Neural progenitor cell (in vitro differentiated cells): ENCODE results near the gene NPC1. TPM values are rescaled to one million over a fixed set of nuclear protein-coding genes. Genes with fewer than 3 reads are reported as not detected.

Source experiments
- DNase-seq: peaks from one replicate; pipeline ENCODE4 v3.0.0-alpha.2; 2016; ENCODE audit warnings: low spot score
- H2AFZ ChIP-seq: fragments of 200-600 bp; sonication (generic); replicated peaks from 2 replicates; pipeline ENCODE4 v1.6.1; 2016; ENCODE audit warnings: antibody characterized with exemption
- H3F3A ChIP-seq: fragments of 200-600 bp; sonication (generic); 2 replicates; pipeline ENCODE4 v1.6.1; 2016; ENCODE audit warnings: antibody characterized with exemption, low read depth
- H3K27ac ChIP-seq: fragments of 200-600 bp; sonication (generic); 2 replicates; pipeline ENCODE4 v1.5.1; 2016; ENCODE audit warnings: mild to moderate bottlenecking
- H3K27me3 ChIP-seq: fragments of 200-600 bp; sonication (generic); 2 replicates; pipeline ENCODE4 v1.6.1; 2016; ENCODE audit warnings: mild to moderate bottlenecking, moderate library complexity
- H3K36me3 ChIP-seq: fragments of 200-600 bp; sonication (generic); 2 replicates; pipeline ENCODE4 v1.5.1; 2016
- H3K4me1 ChIP-seq: fragments of 200-600 bp; sonication (generic); 2 replicates; pipeline ENCODE4 v1.6.1; 2016; ENCODE audit warnings: mixed run types
- H3K4me2 ChIP-seq: fragments of 200-600 bp; sonication (generic); 2 replicates; pipeline ENCODE4 v1.6.1; 2016
- H3K4me3 ChIP-seq: fragments of 200-600 bp; sonication (generic); 2 replicates; pipeline ENCODE4 v1.5.1; 2016
- H3K79me2 ChIP-seq: fragments of 200-600 bp; sonication (generic); 2 replicates; pipeline ENCODE4 v1.6.1; 2016; ENCODE audit warnings: low read depth
- H3K9ac ChIP-seq: fragments of 200-600 bp; sonication (generic); 2 replicates; pipeline ENCODE4 v1.6.1; 2016
- H3K9me3 ChIP-seq: fragments of 200-600 bp; sonication (generic); 2 replicates; pipeline ENCODE4 v1.5.1; 2016; ENCODE audit warnings: low read depth
- H4K20me1 ChIP-seq: fragments of 200-600 bp; sonication (generic); 2 replicates; pipeline ENCODE4 v1.6.1; 2016; ENCODE audit warnings: low read depth
- H3K27ac Mint-ChIP-seq: 3 replicates; pipeline ENCODE4 v1.8.0; 2021; ENCODE audit warnings: mixed read lengths
- H3K27me3 Mint-ChIP-seq: 2 replicates; pipeline ENCODE4 v1.8.0; 2022; ENCODE audit warnings: low read depth, mild to moderate bottlenecking, inconsistent platforms, moderate library complexity, mixed read lengths; ENCODE audit not compliant: insufficient read depth
- H3K36me3 Mint-ChIP-seq: 3 replicates; pipeline ENCODE4 v1.8.0; 2021; ENCODE audit warnings: mixed read lengths
- H3K4me1 Mint-ChIP-seq: 3 replicates; pipeline ENCODE4 v1.8.0; 2021; ENCODE audit warnings: mixed read lengths
- H3K4me3 Mint-ChIP-seq: 3 replicates; pipeline ENCODE4 v1.8.0; 2021; ENCODE audit warnings: mild to moderate bottlenecking, moderate library complexity, mixed read lengths
- H3K9me3 Mint-ChIP-seq: 3 replicates; pipeline ENCODE4 v1.8.0; 2020; ENCODE audit warnings: mixed read lengths
- EZH2 ChIP-seq: fragments of 200-600 bp; sonication (generic); IDR thresholded peaks from 2 replicates; pipeline ENCODE4 v1.6.1; 2017; ENCODE audit warnings: antibody characterized with exemption, mild to moderate bottlenecking, moderate library complexity
- EZH2phosphoT487 ChIP-seq: fragments of 200-600 bp; sonication (generic); IDR thresholded peaks from 2 replicates; pipeline ENCODE4 v1.6.1; 2017; ENCODE audit warnings: antibody characterized with exemption
- total RNA-seq: library from RNA; depleted of rRNA; stranded (reverse); fragments of >200 nt; gene quantifications from 2 replicates; pipeline ENCODE4 v1.2.3, GENCODE V29; 2015; ENCODE audit warnings: low replicate concordance
- TF ChIP-seq, protein P1 (sequence below): fragments of 200-600 bp; sonication (generic); IDR thresholded peaks from 2 replicates; pipeline ENCODE4 v1.5.1; 2017; ENCODE audit warnings: antibody characterized with exemption, mild to moderate bottlenecking

NPC1 gene
- total RNA-seq, 1 donor from 2014 or later, result 20.9 TPM

DNA sequence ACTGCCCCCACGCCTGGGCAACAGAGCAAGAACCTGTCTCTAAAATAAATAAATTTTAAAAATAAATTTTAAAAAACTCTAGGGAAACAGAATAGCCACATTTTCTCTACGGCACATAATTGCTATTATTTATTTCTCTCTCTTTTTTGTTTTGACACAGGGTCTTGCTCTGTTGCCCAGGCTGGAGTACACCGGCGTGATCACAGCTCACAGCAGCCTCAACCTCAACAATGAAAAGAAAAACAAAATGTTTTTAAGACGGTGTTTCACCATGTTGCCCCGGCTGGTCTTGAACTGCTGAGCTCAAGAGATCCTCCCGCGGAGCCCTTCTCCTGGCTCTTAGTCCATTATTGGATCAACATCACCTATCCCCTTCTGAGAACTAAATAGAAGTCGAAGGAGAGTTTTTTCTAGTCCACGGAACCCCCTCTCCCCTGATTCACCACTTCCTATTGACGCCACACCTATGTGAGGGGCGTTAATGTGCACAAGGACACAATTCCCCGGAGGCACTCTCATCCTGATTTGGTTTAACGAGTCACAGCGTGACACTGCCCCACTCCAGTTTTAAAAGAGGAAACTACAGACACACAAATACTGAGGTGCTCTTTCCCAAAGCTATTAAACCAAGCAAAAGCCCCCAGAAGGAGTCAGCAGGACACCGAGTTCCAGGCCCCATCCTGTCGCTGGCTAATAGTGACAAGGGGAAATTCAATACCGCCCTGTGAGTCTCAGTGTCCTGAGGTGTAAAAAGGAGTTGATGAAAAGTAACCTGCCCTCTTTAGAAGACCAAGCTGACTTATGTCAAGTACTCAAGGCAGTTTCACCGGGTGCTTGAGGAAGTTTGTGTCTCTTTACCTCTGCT, 1.1 kb downstream of the NPC1 start:
- Histone ChIP-seq H4K20me1 (peaks cover 9% of the 10 kb centered on the region), H2AFZ (no peak overlapping the region), H3K4me2 (peak overlapping the region; percentile 86), H3K4me1 (peaks cover 26% of the 10 kb centered on the region), H3F3A (peaks cover 22% of the 10 kb centered on the region), H3K27me3 (peaks cover 6% of the 10 kb centered on the region), H3K79me2 (peaks cover 56% of the 10 kb centered on the region), H3K4me3 (peak overlapping the region; percentile 73), H3K9ac (peak overlapping the region; percentile 63), H3K9me3 (no peaks in the 10 kb centered on the region), H3K27ac (no peak overlapping the region), H3K36me3 (no peaks in the 10 kb centered on the region)
- no peaks in the 10 kb centered on the region for H3K9me3 Mint-ChIP-seq
- peak; percentile 28 for DNase-seq
- peaks cover 2% of the 10 kb centered on the region for H3K27me3 Mint-ChIP-seq
- H3K36me3 Mint-ChIP-seq, result peaks cover 4% of the 10 kb centered on the region
- peaks cover 40% of the 10 kb centered on the region for H3K4me1 Mint-ChIP-seq
- H3K4me3 Mint-ChIP-seq, result peak overlapping the region; percentile 98
- TF ChIP-seq EZH2 (no peak), EZH2phosphoT487 (no peak)
- TF ChIP-seq, protein P1, sequence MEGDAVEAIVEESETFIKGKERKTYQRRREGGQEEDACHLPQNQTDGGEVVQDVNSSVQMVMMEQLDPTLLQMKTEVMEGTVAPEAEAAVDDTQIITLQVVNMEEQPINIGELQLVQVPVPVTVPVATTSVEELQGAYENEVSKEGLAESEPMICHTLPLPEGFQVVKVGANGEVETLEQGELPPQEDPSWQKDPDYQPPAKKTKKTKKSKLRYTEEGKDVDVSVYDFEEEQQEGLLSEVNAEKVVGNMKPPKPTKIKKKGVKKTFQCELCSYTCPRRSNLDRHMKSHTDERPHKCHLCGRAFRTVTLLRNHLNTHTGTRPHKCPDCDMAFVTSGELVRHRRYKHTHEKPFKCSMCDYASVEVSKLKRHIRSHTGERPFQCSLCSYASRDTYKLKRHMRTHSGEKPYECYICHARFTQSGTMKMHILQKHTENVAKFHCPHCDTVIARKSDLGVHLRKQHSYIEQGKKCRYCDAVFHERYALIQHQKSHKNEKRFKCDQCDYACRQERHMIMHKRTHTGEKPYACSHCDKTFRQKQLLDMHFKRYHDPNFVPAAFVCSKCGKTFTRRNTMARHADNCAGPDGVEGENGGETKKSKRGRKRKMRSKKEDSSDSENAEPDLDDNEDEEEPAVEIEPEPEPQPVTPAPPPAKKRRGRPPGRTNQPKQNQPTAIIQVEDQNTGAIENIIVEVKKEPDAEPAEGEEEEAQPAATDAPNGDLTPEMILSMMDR, result no peak
- H3K27ac Mint-ChIP-seq, result peak overlapping the region; percentile 96

DNA sequence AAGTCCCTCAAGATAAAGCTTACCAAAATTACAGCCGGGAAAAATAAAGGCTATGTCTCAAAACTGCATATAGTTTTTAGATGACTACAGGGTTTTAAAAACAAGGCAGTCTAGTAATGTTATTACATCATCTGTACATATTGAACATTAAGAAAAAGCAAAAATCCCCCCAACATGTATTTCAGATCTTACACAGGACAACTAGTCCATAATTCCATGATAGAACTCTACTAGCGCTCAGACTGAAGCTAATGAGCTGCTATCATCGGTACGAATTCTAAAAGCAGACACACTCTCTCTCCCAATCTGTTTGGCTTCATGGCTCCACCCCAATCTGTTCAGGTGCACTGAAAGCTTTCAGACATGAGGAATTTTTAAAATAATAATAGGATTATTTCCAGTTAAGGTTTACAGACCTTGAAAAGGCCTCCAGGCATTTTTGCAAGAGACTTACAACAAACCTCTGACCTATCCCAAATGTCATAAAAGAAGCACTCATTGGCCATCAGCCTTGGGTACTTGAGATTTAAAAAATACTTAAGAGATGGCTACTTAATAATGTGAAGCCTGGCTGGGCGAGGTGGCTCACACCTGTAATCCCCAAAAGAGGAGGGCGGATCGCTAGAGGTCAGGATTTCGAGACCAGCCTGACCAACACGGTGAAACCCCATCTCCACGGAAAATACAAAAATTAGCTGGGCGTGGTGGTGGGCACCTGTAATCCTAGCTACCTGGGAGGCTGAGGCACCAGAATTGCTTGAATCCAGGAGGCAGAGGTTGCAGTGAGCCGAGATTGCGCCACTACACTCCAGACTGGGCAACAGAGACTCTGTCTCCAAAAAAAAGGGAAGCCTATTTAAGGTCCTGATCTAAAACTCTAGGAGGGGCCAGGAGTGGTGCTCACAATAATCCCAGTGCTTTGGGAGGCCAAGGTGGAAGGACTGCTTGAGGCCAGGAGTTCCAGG, 2.0 kb downstream of the NPC1 start:
- H3K4me1 ChIP-seq, result peaks cover 33% of the 10 kb centered on the region
- no peaks in the 10 kb centered on the region for H3K36me3 ChIP-seq
- H3K4me2 ChIP-seq, result peak overlapping the region; percentile 86
- H3K9me3 ChIP-seq, result no peaks in the 10 kb centered on the region
- H3K4me3 Mint-ChIP-seq, result peak overlapping the region; percentile 66
- H3K4me3 ChIP-seq, result no peak overlapping the region
- no peaks in the 10 kb centered on the region for H3K9me3 Mint-ChIP-seq
- peaks cover 9% of the 10 kb centered on the region for H4K20me1 ChIP-seq
- no peak for TF ChIP-seq EZH2
- no peak for TF ChIP-seq EZH2phosphoT487
- TF ChIP-seq, protein P1, result no peak
- H3K27me3 Mint-ChIP-seq, result peaks cover 2% of the 10 kb centered on the region
- H3K27ac ChIP-seq, result no peak overlapping the region
- no peak for DNase-seq
- peaks cover 62% of the 10 kb centered on the region for H3K79me2 ChIP-seq
- no peak overlapping the region for H3K27ac Mint-ChIP-seq
- no peak overlapping the region for H2AFZ ChIP-seq
- H3K9ac ChIP-seq, result no peak overlapping the region
- H3K4me1 Mint-ChIP-seq, result peaks cover 46% of the 10 kb centered on the region
- peaks cover 5% of the 10 kb centered on the region for H3K36me3 Mint-ChIP-seq
- H3F3A ChIP-seq, result peaks cover 22% of the 10 kb centered on the region
- peaks cover 6% of the 10 kb centered on the region for H3K27me3 ChIP-seq

DNA sequence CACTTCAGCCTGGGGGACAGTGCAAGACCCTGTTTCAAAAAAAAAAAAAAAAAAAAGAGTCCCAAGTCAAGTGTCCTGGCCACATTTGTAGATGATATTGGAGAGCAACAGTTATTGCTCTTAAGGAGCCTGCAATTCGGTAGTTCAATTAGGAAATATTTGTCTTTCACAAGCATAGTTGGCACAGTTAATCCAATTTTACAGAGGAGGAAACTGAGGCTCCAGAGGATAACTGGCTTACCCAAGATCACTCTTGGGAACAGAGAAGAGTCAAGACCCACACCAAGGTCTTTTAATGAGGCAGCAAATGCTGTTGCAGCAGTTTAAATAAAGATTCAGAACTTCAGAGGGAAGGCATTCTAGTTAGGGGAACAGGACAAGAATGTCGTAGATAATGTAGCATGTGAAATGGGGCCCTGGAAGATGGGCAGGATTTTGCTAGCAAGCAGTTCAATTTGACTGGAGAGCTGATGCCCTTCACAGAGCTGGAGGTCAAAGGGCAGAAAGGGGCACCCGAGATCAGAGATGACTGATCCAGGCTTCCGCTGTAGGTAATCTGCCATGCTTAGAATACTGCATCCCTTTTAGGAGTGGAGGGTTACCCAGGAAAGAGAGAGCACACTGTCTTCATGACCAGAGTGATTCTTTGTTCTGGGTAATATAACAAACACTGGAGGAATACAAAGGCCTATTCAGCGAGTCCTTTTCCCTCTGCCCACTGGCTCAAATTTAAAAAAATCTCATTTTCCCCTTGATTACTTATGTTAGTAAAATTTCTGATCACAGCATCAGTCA, 3.0 kb downstream of the NPC1 start:
- DNase-seq, result peak; percentile 31
- Mint-ChIP-seq H3K36me3 (peaks cover 9% of the 10 kb centered on the region), H3K27ac (no peak overlapping the region), H3K4me3 (peak overlapping the region; percentile 61), H3K27me3 (peaks cover 4% of the 10 kb centered on the region), H3K4me1 (peaks cover 54% of the 10 kb centered on the region), H3K9me3 (no peaks in the 10 kb centered on the region)
- H4K20me1 ChIP-seq, result peaks cover 17% of the 10 kb centered on the region
- no peak overlapping the region for H2AFZ ChIP-seq
- peak overlapping the region; percentile 64 for H3K4me2 ChIP-seq
- H3K79me2 ChIP-seq, result peaks cover 70% of the 10 kb centered on the region
- H3K9ac ChIP-seq, result no peak overlapping the region
- H3K4me1 ChIP-seq, result peaks cover 34% of the 10 kb centered on the region
- H3F3A ChIP-seq, result peaks cover 25% of the 10 kb centered on the region
- no peak overlapping the region for H3K27ac ChIP-seq
- TF ChIP-seq EZH2, result no peak
- TF ChIP-seq EZH2phosphoT487, result no peak
- TF ChIP-seq, protein P1, result no peak
- H3K36me3 ChIP-seq, result no peaks in the 10 kb centered on the region
- no peak overlapping the region for H3K4me3 ChIP-seq
- H3K27me3 ChIP-seq, result peaks cover 6% of the 10 kb centered on the region
- no peaks in the 10 kb centered on the region for H3K9me3 ChIP-seq
